Endothelial cell of umbilical vein (primary cell): ENCODE results near the gene BCAS3. TPM values are rescaled to one million over a fixed set of nuclear protein-coding genes. Genes with fewer than 3 reads are reported as not detected.

Source experiments
- BruUV-seq: library from RNA; stranded (reverse); fragments of 400-500 nt; replicated peaks from 2 replicates; lab custom pipeline; 2021; lab: Mats Ljungman, UMichigan
- CTCF ChIA-PET: fragments of 300-600, 350-600 bp; sonication (Branson Sonifier 250); formaldehyde crosslinking; loops from one replicate; lab custom pipeline; 2021; ENCODE audit warnings: antibody characterized with exemption, inconsistent platforms; lab: Charles Lee
- POLR2A ChIA-PET: fragments of 300-600, 350-600 bp; sonication (Branson Sonifier 250); formaldehyde crosslinking; loops from one replicate; lab custom pipeline; 2021; ENCODE audit warnings: antibody characterized with exemption, inconsistent platforms; lab: Charles Lee
- DNase-seq: peaks from one replicate; pipeline ENCODE4 v3.0.0-alpha.2; 2011; ENCODE audit warnings: low read depth, low spot score
- FAIRE-seq: peaks from 2 replicates; lab custom pipeline; 2011; peaks lifted over from hg19 to GRCh38; lab: Jason Lieb, UNC
- H2AFZ ChIP-seq: 2 replicates; pipeline ENCODE4 v1.6.0; 2012; ENCODE audit warnings: low read depth, low read length, control low read depth, inconsistent platforms
- H3K27ac ChIP-seq: 2 replicates; pipeline ENCODE4 v1.5.1; 2011; ENCODE audit warnings: low read depth, mild to moderate bottlenecking, control low read depth, low read length, moderate library complexity; ENCODE audit not compliant: insufficient read depth
- H3K27me3 ChIP-seq, 2 experiments: 2 replicates each; pipeline versions ENCODE4 v1.6.0 to v1.6.1; 2011; ENCODE audit warnings: low read length in 2 of 2, mixed read lengths in 1 of 2; ENCODE audit not compliant: control insufficient read depth in 2 of 2, insufficient read depth in 2 of 2
- H3K36me3 ChIP-seq, 2 experiments: 2 replicates in 1 of 2; 3 replicates in 1 of 2; pipeline ENCODE4 v1.5.1; 2011; ENCODE audit warnings: low read length in 2 of 2, mild to moderate bottlenecking in 1 of 2, moderate library complexity in 1 of 2; ENCODE audit not compliant: control insufficient read depth in 2 of 2, insufficient read depth in 2 of 2; ENCODE audit errors: extremely low read depth in 1 of 2
- H3K4me1 ChIP-seq: 3 replicates; pipeline ENCODE4 v1.5.1; 2011; ENCODE audit warnings: mild to moderate bottlenecking, low read length; ENCODE audit not compliant: control insufficient read depth, insufficient read depth; ENCODE audit errors: extremely low read depth
- H3K4me2 ChIP-seq: 2 replicates; pipeline ENCODE4 v1.6.1; 2011; ENCODE audit warnings: low read length, control low read depth, mixed read lengths; ENCODE audit not compliant: insufficient read depth
- H3K4me3 ChIP-seq, 3 experiments: fragments of 200-600 bp in 1 of 3; sonication (generic), shearing (Covaris generic) in 1 of 3; replicated peaks in 1 of 3; 2 replicates each; pipeline ENCODE4 v1.5.1; 2011 to 2016; ENCODE audit warnings: control low read depth in 3 of 3, low read length in 3 of 3, mild to moderate bottlenecking in 2 of 3, inconsistent platforms in 1 of 3, low read depth in 1 of 3, moderate library complexity in 1 of 3; ENCODE audit not compliant: insufficient read depth in 1 of 3
- H3K79me2 ChIP-seq: 2 replicates; pipeline ENCODE4 v1.6.0; 2012; ENCODE audit warnings: low read length, inconsistent platforms; ENCODE audit not compliant: control insufficient read depth, insufficient read depth
- H3K9ac ChIP-seq: replicated peaks from 2 replicates; pipeline ENCODE3; 2011; ENCODE audit warnings: low read length, control low read depth; ENCODE audit not compliant: insufficient read depth; ENCODE audit errors: extremely low read depth
- H3K9me1 ChIP-seq: replicated peaks from 3 replicates; pipeline ENCODE4 v1.6.0; 2011; ENCODE audit warnings: mild to moderate bottlenecking, low read length; ENCODE audit not compliant: control insufficient read depth, insufficient read depth; ENCODE audit errors: extremely low read depth
- H3K9me3 ChIP-seq: replicated peaks from 2 replicates; pipeline ENCODE4 v1.5.1; 2012; ENCODE audit warnings: low read length, inconsistent platforms; ENCODE audit not compliant: control insufficient read depth, insufficient read depth
- H4K20me1 ChIP-seq: replicated peaks from 2 replicates; pipeline ENCODE3; 2011; ENCODE audit warnings: mild to moderate bottlenecking, low read length; ENCODE audit not compliant: control insufficient read depth, insufficient read depth; ENCODE audit errors: extremely low read depth
- CTCF ChIP-seq, 2 donors: IDR thresholded peaks; 1 replicate in 1 of 2; 2 replicates in 1 of 2; pipeline ENCODE4 v1.5.1; 2011; ENCODE audit warnings: low read length in 2 of 2, mild to moderate bottlenecking in 2 of 2, moderate library complexity in 2 of 2, control low read depth in 1 of 2, inconsistent platforms in 1 of 2, low read depth in 1 of 2; ENCODE audit not compliant: insufficient read depth in 1 of 2; ENCODE audit errors: extremely low read depth in 1 of 2
- MAX ChIP-seq: IDR thresholded peaks from 2 replicates; pipeline ENCODE4 v1.6.1; 2011; ENCODE audit not compliant: insufficient read depth, insufficient read length
- POLR2AphosphoS5 ChIP-seq: IDR thresholded peaks from 2 replicates; pipeline ENCODE4 v1.6.1; 2012; ENCODE audit warnings: low read depth, mild to moderate bottlenecking, control low read depth, low read length, moderate library complexity; ENCODE audit not compliant: insufficient read depth
- dilution Hi-C: fragments of 300-500 bp; cut with MboI; formaldehyde crosslinking; loops from one replicate; pipeline ENCODE4 v1.15.0; 2019; ENCODE audit warnings: low sequenced_read_pairs; ENCODE audit not compliant: extremely low pct_ligation_motif_present
- intact Hi-C: fragments of 100-400 bp; cut with micrococcal nuclease; formaldehyde crosslinking; loops from one replicate; pipeline ENCODE4 v1.10.0; 2022
- polyA plus RNA-seq, 4 experiments: library from polyadenylated mRNA; depleted of rRNA in 3 of 4; stranded (reverse) in 3 of 4; unstranded in 1 of 4; fragments of >200 nt; gene quantifications; 2 replicates each; pipeline versions ENCODE4 v1.2.1 to v1.2.3, GENCODE V29; 2011 to 2012; ENCODE audit warnings: missing spikeins in 1 of 4
- total RNA-seq: library from RNA; stranded (reverse); gene quantifications from 2 replicates; pipeline ENCODE4 v1.2.3, GENCODE V29; 2021

BCAS3 gene
- total and polyA plus RNA-seq, 2 donors (not counting 3 experiments of a cell fraction or from before 2014, with no cell fraction given): 8.2 to 16.0 TPM

GRCh38 chr17:60773552-60773951 lies 95.9 kb downstream of the BCAS3 start:
- no peaks in the 10 kb centered on the region for H3K9me3 ChIP-seq

More at GRCh38 chr17:60773552-60773951, 95.9 kb downstream of the BCAS3 start:
- Histone ChIP-seq H3K36me3 (no peaks in the 10 kb centered on the region), H2AFZ (no peak overlapping the region), H3K9me1 (no peaks in the 10 kb centered on the region), H3K27me3 (no peaks in the 10 kb centered on the region), H3K4me1 (no peaks in the 10 kb centered on the region), H4K20me1 (no peaks in the 10 kb centered on the region), H3K4me2 (no peak overlapping the region), H3K9ac (no peak overlapping the region), H3K79me2 (no peaks in the 10 kb centered on the region), H3K27ac (no peak overlapping the region), H3K4me3 (no peak overlapping the region)
- dilution Hi-C loops (no loop called here), intact Hi-C loops (no loop called here)
- FAIRE-seq: no peak
- ChIA-PET CTCF (no interaction called here), POLR2A (no interaction called here)
- TF ChIP-seq CTCF (IDR thresholded peaks at IDR 0.05; ENCODE audit: extremely low read depth in 1 of 2, insufficient read depth in 1 of 2, low read depth in 1 of 2, low read length in 2 of 2): no peak
- TF ChIP-seq POLR2AphosphoS5: no peak
- TF ChIP-seq MAX: no peak
- no TSS peak for BruUV-seq
- DNase-seq: no peak
